HG03354 (cell line): ENCODE measurements around the gene RNMT.
A peak's percentile ranks its signal among the peaks of the same experiment; 100 is the strongest.

Experiments
- ATAC-seq: cut with Tn5 transposase; IDR thresholded peaks from one replicate; pipeline ENCODE4 v1.9.1; 2021; ENCODE audit warnings: mild to moderate bottlenecking; ENCODE audit not compliant: unreplicated experiment, poor library complexity, severe bottlenecking

Gene RNMT

DNA sequence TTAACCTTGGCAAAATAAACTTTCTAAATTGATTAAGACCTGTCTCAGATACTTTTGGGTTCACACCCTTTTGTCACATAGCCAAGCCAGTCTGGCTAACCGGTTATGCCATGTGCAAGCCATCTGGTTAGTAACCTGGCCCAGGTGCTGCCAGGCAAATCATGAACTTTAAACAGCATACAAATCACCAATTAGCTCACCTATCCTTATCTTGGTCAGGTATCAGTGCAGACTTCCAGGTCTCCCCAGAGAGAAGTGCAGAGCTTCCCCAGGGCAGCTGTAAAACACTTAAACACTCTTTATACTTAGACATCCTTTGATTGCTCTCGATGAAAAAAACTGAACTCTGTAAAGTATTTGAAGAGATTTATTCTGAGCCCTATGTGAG lies 82.6 kb downstream of the RNMT start:
- no peak for ATAC-seq

DNA sequence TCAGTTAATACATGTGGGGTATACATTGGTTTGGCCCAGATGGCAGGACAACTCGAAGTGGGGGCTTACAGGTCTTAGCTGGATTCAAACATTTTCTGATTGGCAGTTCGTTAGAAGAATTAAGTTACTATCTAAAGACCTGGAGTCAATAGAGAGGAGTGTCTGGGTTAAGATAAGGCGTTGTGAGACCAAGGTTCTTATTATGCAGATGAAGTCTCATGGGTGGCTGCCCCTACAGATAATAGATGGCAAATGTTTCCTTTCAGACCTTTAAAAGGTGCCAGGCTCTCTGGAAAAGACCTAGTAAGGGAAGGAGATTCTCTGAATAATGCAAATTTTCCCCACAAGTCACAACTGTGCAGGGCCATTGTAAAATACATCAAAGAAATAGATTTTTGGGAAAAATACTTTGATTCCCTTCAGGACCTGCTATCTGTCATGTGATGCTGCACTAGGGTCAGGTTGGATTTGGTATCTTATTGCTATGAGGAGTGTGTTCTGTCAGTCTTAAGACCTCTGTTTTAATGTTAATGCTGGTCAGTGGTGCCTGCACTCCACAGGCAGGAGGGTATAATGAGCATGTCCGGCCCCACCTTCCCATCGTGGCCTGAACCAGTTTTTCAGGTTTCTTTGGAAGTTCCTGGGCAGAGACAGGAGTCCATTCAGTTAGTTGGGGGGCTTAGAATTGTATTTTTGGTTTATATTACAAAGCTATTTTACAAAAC lies 83.2 kb downstream of the RNMT start:
- no peak for ATAC-seq

DNA sequence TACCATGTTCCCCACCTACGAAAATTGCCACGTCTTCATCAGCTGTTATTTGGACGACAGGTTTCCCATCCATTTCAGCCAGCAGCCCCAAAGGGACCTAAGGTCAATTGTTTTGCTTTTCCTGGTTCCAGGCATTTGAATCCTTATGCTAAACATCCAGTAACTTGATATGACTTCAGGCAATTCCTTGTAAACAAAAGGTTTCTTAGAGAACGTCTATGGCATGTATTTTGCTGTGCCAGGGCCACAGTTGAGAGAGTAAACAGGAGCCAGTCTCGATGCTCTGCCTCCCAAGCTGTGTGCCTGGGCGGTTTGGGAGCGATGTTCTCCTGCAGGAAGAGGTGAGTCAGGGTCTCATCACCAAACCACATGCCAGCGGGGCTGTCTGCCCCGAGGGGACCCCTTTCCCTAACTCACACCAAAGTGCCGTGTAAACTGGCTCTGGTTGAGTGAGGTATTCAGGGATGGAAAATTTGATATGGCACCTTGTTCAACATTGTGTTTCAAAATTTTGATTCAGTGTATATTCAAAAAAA lies 84.5 kb downstream of the RNMT start:
- ATAC-seq, result no peak

DNA sequence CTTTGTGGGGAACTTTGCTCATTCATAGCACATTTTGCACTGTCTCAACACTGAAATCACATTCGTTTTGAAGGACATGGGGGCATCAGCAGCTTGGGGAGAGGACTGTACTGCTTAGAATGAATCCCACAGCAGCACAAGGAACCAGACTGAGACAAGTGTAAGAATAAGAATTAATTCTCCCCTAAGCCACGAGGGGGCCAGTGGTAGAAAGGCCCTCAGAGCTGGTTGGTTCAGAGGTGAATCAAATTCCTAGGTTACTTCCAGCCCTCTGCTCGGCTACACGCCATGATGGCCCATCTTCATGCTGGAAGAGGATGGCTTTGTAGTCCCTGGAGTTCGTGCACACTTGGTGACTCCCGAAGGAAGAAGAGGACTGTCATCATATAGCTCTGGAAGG lies 85.5 kb downstream of the RNMT start:
- no peak for ATAC-seq

DNA sequence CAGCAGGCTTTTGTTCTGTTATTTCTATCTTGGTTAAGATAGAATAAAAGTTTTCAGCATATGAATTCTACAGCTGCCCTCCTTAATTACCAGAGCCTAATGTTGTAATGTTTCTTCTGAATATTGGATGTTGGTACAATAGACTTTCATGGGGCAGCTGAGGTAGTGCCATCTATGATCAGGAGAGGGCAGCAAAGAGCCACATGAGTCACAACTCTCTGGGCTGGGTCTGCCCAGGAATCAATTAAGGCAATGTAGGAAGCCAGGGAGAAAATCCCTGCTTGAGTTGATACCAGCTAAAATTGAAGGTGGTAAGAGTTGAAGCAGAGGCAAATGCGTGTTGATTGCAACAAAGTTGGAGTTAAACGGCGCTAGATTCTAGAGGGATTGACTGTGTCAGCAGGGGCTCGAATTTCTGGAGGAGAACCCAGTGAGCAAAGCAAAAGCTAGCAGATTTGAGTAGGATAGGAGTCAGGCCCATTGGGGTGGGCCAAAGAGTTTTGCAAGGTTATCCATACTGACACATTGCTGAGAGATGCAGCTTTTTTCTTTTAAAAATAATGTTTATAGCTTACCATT lies 86.9 kb downstream of the RNMT start:
- peak; percentile 86 for ATAC-seq
